ENCODE results near the gene ALKBH1.

ALKBH1 gene

DNA sequence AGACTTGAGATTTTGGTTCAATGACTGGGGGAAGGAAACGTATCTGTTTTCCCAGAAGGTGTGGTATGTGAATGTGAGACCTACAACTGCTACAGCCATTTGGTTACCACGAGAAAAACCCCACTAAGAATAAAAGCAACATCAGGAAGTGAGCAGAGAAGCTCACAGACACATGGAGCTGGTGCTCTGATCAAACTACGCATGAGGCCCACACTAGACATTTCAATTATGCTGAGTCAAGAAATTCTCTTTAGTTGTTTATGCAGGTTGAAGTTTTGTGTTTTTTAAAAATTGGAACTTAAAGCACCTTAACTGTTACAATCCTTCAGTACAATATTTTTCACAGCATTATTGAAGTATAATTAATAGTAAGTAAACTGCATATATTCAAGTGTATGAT lies 82.5 kb downstream of the ALKBH1 start:
- no peak for DNase-seq (ENCODE audit: extremely low spot score)
- ChIA-PET POLR2A (no interaction called here), CTCF (interaction anchor here (0.6 kb wide), 1 partner anchor 173 kb away, joined by 7 read pairs; no protein-coding TSS in a partner anchor)
- TF ChIP-seq FOXM1 (IDR thresholded peaks at IDR 0.05; ENCODE audit: borderline replicate concordance) (no peak), HDGF (IDR thresholded peaks at IDR 0.05; ENCODE audit: borderline replicate concordance) (no peak), LEF1 (IDR thresholded peaks at IDR 0.05; ENCODE audit: borderline replicate concordance) (no peak), ZNF384 (IDR thresholded peaks at IDR 0.05) (no peak), FOXA1 (IDR thresholded peaks at IDR 0.05) (no peak), TARDBP (IDR thresholded peaks at IDR 0.05) (no peak), ARNT (IDR thresholded peaks at IDR 0.05) (no peak), L3MBTL2 (conservative IDR thresholded peaks at IDR 0.05) (no peak)
- TF ChIP-seq, protein P1, sequence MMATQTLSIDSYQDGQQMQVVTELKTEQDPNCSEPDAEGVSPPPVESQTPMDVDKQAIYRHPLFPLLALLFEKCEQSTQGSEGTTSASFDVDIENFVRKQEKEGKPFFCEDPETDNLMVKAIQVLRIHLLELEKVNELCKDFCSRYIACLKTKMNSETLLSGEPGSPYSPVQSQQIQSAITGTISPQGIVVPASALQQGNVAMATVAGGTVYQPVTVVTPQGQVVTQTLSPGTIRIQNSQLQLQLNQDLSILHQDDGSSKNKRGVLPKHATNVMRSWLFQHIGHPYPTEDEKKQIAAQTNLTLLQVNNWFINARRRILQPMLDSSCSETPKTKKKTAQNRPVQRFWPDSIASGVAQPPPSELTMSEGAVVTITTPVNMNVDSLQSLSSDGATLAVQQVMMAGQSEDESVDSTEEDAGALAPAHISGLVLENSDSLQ (IDR thresholded peaks at IDR 0.05): no peak

DNA sequence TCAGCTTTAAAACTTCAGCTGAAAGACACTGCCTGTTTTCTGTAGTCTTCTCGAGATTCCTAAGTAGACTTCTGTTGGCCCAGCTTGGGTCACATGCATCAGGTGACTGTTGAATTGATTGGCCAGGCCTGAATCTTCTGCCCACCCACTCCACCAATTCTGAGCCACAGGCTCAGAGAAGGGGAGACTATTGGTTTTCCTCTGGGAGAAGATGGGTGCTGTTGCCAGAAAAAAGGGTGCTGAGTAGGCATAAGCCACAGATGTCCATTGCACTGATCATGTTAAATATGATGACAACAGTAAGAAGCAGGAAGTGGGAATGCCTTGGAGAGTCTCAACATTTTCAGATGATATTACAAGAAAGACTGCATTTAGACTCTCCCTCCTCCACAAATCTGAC lies 84.6 kb downstream of the ALKBH1 start:
- CTCF ChIA-PET: no interaction called here
- POLR2A ChIA-PET: no interaction called here
- TF ChIP-seq ARNT (IDR thresholded peaks at IDR 0.05) (no peak), BHLHE40 (IDR thresholded peaks at IDR 0.05; ENCODE audit: borderline replicate concordance) (no peak), ELF4 (IDR thresholded peaks at IDR 0.05) (no peak), CTBP1 (IDR thresholded peaks at IDR 0.05; ENCODE audit: borderline replicate concordance) (no peak)
- TF ChIP-seq, protein P1 (IDR thresholded peaks at IDR 0.05): no peak
- no peak for DNase-seq (ENCODE audit: extremely low spot score)

All from HEK293T (cell line).